ENCODE measurements around the gene FAAP100. TPM values are rescaled to one million over a fixed set of nuclear protein-coding genes. Genes with fewer than 3 reads are reported as not detected.

The FAAP100 gene
- total and polyA plus RNA-seq, 2 experiments from 2014 or later, result 51.2 to 65.6 TPM

DNA sequence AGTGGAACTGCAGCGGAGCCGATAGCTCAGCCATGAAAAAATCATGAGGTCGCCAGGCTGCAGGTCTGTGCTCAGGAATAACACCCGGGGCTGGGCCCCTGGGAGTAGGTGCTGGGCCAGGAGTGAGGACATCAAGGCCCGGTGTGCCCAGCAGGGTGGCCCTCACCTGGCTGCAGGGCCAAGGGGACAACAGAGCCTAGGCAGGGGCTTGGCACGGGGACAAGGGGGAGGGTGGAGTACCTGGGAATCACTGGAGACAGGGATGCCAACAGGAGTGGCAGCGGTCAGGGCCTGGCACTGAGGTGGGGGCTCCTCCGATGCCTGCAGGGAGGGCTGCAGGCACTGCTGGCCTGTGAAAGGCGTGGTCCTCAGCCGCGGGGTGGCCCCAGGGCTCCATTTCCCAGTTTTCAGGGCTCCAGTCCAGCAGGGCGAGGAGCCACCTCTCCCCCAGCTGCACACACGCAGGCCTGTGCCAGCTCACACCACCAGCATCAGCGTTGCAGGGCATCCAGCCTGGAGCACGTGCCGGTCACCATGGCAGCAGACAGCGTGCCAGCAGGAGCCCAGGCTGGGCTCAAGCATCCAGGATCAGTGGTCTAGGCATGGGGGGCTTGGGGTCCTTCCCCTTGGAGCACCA lies 28.6 kb downstream of the FAAP100 start:
- Histone ChIP-seq H3K4me3 (no peak overlapping the region), H3K36me3 (no peaks in the 10 kb centered on the region), H3K27me3 (peaks cover 5% of the 10 kb centered on the region), H3K27ac (no peak overlapping the region), H3K9me3 (ENCODE audit: low read depth) (no peaks in the 10 kb centered on the region), H3K4me1 (ENCODE audit: low read depth) (peaks cover 20% of the 10 kb centered on the region)
- no peak for TF ChIP-seq CTCF (IDR thresholded peaks at IDR 0.05; ENCODE audit: low read depth, low read length)
- DNase-seq (ENCODE audit: low read depth in 1 of 2, low spot score in 1 of 2), result peak in 1 of 2 donors; percentile 27

DNA sequence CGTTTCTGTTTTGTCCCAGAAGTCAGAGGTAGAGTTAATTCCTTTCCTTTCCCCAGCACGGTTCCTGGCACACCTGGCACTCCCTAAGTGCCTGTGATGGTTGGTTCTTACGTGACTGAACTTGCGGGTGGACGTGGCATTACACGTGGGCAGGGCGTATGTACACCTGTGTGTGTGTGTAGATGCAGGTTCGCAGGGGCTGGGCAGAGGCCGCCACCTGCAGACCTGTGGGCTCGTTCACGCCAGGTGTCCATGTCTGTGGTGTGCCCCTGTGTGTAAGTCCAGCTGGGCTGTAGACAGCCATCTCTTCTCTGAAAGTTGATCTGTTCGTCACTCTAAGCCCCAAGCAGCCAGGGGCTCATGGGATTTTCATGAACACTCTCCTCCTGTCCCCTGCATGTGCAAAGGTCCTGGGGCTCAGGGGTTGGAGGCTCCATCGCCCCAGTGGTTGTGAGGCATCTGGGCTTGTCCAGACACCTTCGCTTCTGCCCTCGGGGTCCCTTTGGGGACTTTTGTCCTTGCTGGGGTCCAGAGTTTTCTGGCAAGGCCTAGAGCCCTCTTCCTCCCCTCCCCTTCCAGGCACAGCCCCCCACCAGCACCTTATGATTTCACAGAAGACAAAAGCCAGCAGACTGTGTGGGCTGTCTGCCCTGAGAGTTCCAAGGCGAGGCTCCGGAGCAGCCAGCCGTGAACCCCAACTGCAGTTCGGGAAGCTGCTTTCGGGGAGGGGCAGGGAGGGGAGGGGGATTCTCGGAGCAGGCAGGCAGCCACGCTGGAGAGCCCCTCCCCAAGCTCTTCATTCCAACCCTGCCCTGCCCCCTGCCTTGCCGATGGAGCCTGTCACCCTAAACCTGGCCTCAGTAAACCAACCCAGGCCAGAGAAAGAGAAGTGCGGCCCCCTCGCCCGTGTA lies 29.4 kb downstream of the FAAP100 start:
- Histone ChIP-seq H3K4me3 (no peak overlapping the region), H3K4me1 (ENCODE audit: low read depth) (peaks cover 27% of the 10 kb centered on the region)
- DNase-seq (ENCODE audit: low read depth in 1 of 2, low spot score in 1 of 2), result peak; percentile 54 to 89

DNA sequence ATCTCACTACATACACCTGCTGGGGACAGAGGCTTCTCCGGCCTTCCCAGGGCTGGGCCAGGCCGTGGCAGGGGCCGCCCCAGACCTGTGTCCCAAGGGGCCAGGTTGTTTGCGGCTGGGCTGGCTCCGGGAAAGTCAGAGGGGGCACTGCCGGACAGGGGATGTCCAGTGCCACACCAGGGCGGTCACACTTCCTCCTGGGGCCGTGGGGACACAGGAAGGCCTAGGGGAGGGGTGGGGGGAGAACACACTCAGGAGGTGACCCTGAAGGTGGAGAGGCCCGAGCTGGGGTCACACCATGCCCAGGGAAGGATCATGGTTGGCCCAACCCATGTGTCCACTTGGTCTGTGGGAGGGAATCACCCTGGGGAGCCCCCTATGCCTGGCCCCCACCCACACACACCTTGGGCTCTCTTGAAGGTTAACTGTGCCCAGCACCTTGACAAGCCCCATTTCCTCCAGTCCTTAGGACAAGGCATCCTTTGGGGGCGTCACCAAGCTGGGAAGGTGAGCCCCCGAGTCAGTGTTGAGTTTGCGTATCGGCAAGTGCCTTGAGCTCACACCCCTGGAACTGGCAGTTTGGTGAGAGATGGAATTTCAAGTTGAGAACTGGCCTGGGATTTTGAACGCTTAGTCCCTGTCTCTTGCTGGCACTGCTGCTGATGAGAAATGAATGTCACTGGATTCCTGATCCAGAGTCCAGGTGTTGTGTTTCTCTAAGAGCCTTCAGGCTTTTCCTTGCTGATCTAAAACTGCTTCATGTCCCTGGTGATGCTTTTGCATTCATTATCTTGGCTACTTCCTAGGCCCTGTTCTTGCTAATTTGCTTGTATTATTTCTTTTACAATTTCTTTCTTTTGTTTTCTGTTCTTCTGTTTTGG lies 31.9 kb downstream of the FAAP100 start:
- DNase-seq (ENCODE audit: low read depth in 1 of 2, low spot score in 1 of 2), result peak in 1 of 2 donors; percentile 12
- Histone ChIP-seq H3K4me1 (ENCODE audit: low read depth) (peaks cover 42% of the 10 kb centered on the region), H3K4me3 (peak overlapping the region; percentile 23), H3K27ac (no peak overlapping the region), H3K27me3 (peaks cover 5% of the 10 kb centered on the region), H3K36me3 (no peaks in the 10 kb centered on the region), H3K9me3 (ENCODE audit: low read depth) (no peaks in the 10 kb centered on the region)
- no peak for TF ChIP-seq CTCF (IDR thresholded peaks at IDR 0.05; ENCODE audit: low read depth, low read length)

More for the DNA sequence above, 29.4 kb downstream of the FAAP100 start:
- peak; percentile 50 for TF ChIP-seq CTCF (IDR thresholded peaks at IDR 0.05; ENCODE audit: low read depth, low read length)
- Histone ChIP-seq H3K36me3 (no peaks in the 10 kb centered on the region), H3K27me3 (peaks cover 5% of the 10 kb centered on the region), H3K27ac (no peak overlapping the region), H3K9me3 (ENCODE audit: low read depth) (no peaks in the 10 kb centered on the region)

GRCh38 chr17:81519284-81520020 lies 32.7 kb downstream of the FAAP100 start:
- peaks cover 5% of the 10 kb centered on the region for H3K27me3 ChIP-seq

More at GRCh38 chr17:81519284-81520020, 32.7 kb downstream of the FAAP100 start:
- Histone ChIP-seq H3K36me3 (no peaks in the 10 kb centered on the region), H3K4me1 (ENCODE audit: low read depth) (peaks cover 42% of the 10 kb centered on the region), H3K4me3 (peak overlapping the region; percentile 23), H3K27ac (no peak overlapping the region), H3K9me3 (ENCODE audit: low read depth) (no peaks in the 10 kb centered on the region)
- TF ChIP-seq CTCF (IDR thresholded peaks at IDR 0.05; ENCODE audit: low read depth, low read length), result peak; percentile 16
- peak in 1 of 2 donors; percentile 53 for DNase-seq (ENCODE audit: low read depth in 1 of 2, low spot score in 1 of 2)
